Astrocyte of the spinal cord (primary cell): Measurements from ENCODE around the gene CHD1.
"Not testable (repeated sequence)": the region's sequence is repeated elsewhere in the genome, so short reads cannot be mapped to it uniquely, and the experiment has no call there.

ENCODE experiments used
- DNase-seq: peaks from one replicate; pipeline ENCODE4 v3.0.0; 2011; ENCODE audit warnings: low read depth, low spot score
- H3K4me3 ChIP-seq: 2 replicates; pipeline ENCODE4 v1.5.1; 2011; ENCODE audit warnings: low read depth, mild to moderate bottlenecking, low read length, moderate library complexity
- in situ Hi-C: cut with HindIII; loops from 2 replicates; pipeline ENCODE4 v1.10.0; 2017; ENCODE audit warnings: low sequenced_read_pairs
- TF ChIP-seq, protein P1 (sequence below): IDR thresholded peaks from 2 replicates; pipeline ENCODE4 v1.5.1; 2012; ENCODE audit warnings: low read depth, mild to moderate bottlenecking, low read length, inconsistent platforms

CHD1 gene

DNA sequence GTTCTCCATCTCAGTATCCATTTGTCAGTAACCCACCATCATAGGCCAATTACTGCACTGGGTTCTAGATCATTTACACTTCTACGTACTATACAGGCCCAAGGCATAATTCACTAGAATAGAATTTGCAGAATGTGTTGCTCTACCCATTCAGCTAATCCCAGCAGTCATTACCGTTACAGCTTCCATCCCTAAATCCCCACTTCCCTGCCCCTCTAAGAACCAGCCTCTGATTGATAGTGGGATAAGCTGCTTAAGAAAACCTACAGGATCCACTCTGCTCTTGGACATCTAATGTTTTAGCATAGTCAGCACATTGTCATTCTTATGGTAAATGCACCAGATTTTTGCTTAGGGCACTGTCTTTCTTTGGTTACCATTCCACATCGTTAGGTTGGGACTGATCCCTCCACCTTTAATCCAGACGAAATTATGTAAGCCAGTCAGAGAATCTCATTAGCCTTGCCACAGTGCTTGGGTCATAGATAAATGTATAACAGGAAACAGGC lies 39.3 kb upstream of the CHD1 start:
- H3K4me3 ChIP-seq = no peak overlapping the region
- in situ Hi-C loops = no loop called here
- no peak for DNase-seq
- TF ChIP-seq, protein P1, sequence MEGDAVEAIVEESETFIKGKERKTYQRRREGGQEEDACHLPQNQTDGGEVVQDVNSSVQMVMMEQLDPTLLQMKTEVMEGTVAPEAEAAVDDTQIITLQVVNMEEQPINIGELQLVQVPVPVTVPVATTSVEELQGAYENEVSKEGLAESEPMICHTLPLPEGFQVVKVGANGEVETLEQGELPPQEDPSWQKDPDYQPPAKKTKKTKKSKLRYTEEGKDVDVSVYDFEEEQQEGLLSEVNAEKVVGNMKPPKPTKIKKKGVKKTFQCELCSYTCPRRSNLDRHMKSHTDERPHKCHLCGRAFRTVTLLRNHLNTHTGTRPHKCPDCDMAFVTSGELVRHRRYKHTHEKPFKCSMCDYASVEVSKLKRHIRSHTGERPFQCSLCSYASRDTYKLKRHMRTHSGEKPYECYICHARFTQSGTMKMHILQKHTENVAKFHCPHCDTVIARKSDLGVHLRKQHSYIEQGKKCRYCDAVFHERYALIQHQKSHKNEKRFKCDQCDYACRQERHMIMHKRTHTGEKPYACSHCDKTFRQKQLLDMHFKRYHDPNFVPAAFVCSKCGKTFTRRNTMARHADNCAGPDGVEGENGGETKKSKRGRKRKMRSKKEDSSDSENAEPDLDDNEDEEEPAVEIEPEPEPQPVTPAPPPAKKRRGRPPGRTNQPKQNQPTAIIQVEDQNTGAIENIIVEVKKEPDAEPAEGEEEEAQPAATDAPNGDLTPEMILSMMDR = no peak

DNA sequence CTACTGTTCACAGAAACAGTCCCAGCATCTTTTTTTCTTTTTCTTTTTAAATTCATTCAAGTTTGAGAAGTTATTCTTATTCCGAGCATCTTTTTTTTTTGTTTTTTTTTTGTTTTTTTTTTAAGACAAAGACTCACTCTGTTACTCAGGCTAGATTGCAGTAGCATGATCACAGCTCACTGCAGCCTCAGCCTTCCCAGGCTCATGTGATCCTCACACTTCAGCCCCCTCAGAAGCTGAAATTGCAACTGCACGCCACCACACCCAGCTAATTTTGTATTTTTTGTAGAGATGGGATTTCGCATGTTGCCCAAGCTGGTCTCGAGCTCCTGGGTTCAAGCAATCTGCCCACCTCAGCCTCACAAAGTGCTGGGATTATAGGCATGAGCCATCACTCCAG lies 36.4 kb upstream of the CHD1 start:
- H3K4me3 ChIP-seq = no peak overlapping the region
- in situ Hi-C loops = no loop called here
- DNase-seq = no peak
- TF ChIP-seq, protein P1 = no peak

DNA sequence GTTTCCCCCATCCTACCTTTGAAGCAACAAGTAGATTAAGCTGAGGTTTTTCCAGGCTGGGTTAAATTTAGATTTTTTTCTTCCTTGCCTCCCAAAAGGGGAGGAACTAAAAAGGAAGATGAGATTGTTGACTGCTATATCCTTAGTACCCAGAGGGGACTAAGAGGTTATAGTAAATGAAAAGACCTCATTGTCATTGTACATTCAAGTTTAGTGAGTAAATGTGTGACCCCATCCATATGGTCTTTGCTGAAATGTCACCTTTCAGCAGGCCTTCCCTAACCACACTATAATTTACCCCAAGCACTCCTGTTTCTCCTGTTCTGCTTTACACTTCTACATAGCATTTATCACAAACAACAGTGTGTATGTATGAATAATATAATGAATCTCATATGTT lies 35.8 kb upstream of the CHD1 start:
- H3K4me3 ChIP-seq = no peak overlapping the region
- in situ Hi-C loops = no loop called here
- DNase-seq = no peak
- TF ChIP-seq, protein P1 = no peak

DNA sequence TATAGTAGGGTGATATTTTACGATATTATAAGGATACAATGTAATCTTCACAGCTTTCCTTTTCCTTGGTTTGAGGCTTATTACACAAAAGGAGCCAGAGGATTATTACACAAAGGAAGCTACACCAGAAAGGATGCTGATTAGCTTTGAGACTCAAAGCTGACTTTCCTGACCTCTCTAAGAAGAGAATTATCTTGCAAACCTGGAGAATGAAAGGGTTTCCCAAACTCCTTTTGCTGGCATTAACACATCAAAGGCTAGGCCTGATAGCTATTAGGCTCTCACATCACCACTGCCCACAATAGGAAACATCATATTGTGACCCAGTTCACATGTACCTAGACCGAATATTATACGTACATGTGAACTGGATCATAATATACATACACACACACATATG lies 34.2 kb upstream of the CHD1 start:
- H3K4me3 ChIP-seq = no peak overlapping the region
- no peak for DNase-seq
- TF ChIP-seq, protein P1 = no peak
- in situ Hi-C loops = no loop called here

DNA sequence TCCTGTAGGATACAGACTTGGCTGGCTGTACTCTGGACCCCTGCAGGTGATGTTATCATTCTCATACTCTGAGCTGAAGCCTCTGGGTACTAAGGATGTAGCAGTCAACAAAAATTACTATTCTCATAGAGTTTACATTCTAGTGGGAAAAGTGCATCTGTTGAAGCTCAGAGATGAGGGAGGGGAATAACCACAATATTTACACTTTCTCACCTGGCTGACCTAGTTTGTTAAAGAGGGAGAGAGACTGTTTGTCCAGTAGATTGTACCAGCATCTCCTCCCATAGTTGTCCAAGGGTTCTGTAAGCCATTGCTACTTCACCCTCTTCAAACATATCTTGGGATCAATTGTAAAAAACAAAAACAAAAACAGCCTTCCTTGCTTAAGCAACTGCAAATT lies 33.8 kb upstream of the CHD1 start:
- no peak overlapping the region for H3K4me3 ChIP-seq
- in situ Hi-C loops = no loop called here
- TF ChIP-seq, protein P1 = no peak
- no peak for DNase-seq

DNA sequence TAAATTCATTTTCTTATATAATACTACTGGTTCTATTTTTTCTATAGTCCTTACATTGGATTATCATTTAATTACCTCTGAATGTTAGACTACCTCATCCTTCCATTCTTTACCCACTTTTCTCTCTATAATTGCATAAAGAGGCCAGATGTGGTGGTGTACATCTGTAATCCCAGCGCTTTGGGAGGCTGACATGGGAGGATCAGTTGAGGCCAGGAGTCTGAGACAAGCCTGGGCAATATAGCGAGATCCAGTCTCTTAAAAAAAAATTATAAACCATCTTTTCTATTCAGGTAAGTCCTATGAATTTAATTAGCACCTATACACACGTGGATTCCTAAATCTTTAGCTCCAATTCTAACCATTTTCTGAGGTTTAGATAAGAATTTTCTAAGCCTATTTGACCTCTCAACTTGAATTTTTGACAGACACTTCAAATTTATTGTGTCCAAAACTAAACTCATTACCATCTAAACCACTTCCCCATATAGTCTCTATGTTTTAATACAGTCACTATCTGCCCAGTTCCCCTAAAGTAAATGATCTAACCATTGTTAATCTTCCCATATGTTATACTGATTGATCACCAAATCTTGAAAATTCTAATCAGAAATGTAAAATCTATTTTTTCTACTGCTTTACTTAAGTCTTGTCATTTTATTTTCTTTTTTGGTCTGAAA lies 33.0 kb upstream of the CHD1 start:
- TF ChIP-seq, protein P1 = no peak
- in situ Hi-C loops = no loop called here
- no peak for DNase-seq
- no peak overlapping the region for H3K4me3 ChIP-seq

DNA sequence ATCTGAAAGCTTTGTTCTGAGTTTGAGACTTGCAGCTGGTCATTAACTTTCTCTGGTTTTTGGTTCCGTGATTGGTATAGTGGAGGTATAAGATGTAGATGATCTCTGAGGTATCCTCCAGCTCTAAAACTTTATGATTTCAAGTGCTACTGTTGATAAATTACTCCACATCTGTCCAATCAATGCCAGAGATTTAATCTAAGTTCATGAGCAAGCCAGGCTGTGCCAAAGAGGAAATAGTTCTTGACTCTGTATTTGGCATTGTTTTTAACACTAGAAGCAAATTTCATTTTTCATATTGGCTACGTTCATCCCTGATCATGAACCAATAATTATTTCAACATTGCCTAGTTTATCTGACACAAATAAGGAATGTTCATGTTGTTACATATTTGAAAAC lies 28.5 kb upstream of the CHD1 start:
- TF ChIP-seq, protein P1 = no peak
- in situ Hi-C loops = no loop called here
- DNase-seq = no peak
- H3K4me3 ChIP-seq = no peak overlapping the region

DNA sequence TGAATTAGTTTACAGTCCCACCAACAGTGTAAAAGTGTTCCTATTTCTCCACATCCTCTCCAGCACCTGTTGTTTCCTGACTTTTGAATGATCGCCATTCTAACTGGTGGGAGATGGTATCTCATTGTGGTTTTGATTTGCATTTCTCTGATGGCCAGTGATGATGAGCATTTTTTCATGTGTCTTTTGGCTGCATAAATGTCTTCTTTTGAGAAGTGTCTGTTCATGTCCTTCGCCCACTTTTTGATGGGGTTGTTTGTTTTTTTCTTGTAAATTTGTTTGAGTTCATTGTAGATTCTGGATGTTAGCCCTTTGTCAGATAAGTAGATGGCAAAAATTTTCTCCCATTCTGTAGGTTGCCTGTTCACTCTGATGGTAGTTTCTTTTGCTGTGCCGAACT lies 27.1 kb upstream of the CHD1 start:
- DNase-seq, in situ Hi-C loops, H3K4me3 ChIP-seq: not testable (repeated sequence)

DNA sequence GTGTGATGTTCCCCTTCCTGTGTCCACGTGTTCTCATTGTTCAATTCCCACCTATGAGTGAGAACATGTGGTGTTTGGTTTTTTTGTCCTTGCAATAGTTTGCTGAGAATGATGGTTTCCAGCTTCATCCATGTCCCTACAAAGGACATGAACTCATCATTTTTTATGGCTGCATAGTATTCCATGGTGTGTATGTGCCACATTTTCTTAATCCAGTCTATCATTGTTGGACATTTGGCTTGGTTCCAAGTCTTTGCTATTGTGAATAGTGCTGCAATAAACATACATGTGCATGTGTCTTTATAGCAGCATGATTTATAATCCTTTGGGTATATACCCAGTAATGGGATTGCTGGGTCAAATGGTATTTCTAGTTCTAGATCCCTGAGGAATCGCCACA lies 26.7 kb upstream of the CHD1 start:
- in situ Hi-C loops, DNase-seq, H3K4me3 ChIP-seq: not testable (repeated sequence)
